SU-DHL-6 (cell line): Measurements from ENCODE around the gene PCYT2.

Experiments
- CTCF ChIP-seq: fragments of 200-600 bp; sonication (generic); IDR thresholded peaks from one replicate; pipeline ENCODE4 v1.5.1; 2017; ENCODE audit warnings: antibody characterized with exemption, mild to moderate bottlenecking, low read length, moderate library complexity; ENCODE audit not compliant: insufficient read depth, poor library complexity, severe bottlenecking
- EZH2phosphoT487 ChIP-seq: fragments of 200-600 bp; sonication (generic), shearing (Covaris generic); conservative IDR thresholded peaks from 2 replicates; pipeline ENCODE4 v1.6.1; 2018; ENCODE audit warnings: mild to moderate bottlenecking, antibody characterized with exemption, low read length, moderate library complexity, mixed read lengths

GRCh38 chr17:81885869-81886548 is 25.2 kb downstream of the PCYT2 start:
- no peak for TF ChIP-seq CTCF
- no peak for TF ChIP-seq EZH2phosphoT487
